ENCODE results near the gene ZBTB32.

Gene ZBTB32

DNA sequence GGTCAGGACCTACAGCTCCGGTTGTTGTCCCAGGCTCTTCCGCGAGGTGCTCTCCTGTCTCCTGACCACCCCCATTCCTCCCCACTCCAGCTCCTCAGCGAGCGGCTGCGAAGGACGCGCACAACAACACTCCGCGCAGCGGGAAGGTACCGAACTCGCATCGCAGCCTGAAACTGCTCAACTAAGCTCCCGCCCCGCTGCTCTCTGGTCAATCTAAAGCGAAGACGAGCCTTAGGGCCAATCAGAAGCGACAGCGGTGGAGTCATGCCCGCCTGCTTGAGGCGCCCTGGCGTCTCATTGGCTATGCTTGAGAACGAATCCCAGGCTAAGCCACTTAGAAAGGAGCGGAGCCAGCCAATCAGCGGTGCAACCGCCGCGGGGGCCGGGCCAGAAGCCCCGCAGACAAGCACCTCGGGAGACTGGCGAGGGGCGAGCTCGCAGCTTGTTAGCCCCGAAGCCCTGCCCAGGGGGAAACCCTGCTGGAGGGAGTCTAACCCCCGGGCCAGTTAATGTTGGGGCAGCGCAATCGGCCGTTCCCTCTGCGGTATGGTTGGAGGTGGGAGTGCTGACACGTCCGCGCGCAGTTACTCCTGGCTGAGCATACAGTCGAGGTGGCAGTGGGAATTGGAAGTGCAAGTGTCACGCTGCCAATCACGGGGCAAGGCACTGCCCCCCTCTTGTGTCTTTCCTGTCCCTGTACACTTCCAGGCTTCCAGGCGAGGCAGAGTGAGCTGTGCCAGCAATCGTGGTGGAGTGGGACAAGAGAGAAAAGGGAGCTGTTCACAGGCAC is 1.9 kb upstream of the ZBTB32 start (continued):
- TF ChIP-seq, protein P1, sequence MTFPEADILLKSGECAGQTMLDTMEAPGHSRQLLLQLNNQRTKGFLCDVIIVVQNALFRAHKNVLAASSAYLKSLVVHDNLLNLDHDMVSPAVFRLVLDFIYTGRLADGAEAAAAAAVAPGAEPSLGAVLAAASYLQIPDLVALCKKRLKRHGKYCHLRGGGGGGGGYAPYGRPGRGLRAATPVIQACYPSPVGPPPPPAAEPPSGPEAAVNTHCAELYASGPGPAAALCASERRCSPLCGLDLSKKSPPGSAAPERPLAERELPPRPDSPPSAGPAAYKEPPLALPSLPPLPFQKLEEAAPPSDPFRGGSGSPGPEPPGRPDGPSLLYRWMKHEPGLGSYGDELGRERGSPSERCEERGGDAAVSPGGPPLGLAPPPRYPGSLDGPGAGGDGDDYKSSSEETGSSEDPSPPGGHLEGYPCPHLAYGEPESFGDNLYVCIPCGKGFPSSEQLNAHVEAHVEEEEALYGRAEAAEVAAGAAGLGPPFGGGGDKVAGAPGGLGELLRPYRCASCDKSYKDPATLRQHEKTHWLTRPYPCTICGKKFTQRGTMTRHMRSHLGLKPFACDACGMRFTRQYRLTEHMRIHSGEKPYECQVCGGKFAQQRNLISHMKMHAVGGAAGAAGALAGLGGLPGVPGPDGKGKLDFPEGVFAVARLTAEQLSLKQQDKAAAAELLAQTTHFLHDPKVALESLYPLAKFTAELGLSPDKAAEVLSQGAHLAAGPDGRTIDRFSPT (tag by site-specific recombination; IDR thresholded peaks at IDR 0.05): peak; percentile 79; the same call in 1 of the 2 replicates
- no peak for TF ChIP-seq ZNF658 (tag by site-specific recombination; IDR thresholded peaks at IDR 0.05)
- TF ChIP-seq ZBTB1 (tag by site-specific recombination; IDR thresholded peaks at IDR 0.05): no peak
- TF ChIP-seq ZNF157 (tag by site-specific recombination; IDR thresholded peaks at IDR 0.05): no peak
- peak; percentile 73 for TF ChIP-seq ZNF24 (tag by site-specific recombination; IDR thresholded peaks at IDR 0.05)
- TF ChIP-seq ZNF132 (tag by site-specific recombination; IDR thresholded peaks at IDR 0.05; ENCODE audit: borderline replicate concordance): no peak
- TF ChIP-seq ZNF660 (tag by site-specific recombination; IDR thresholded peaks at IDR 0.05): no peak
- no peak for TF ChIP-seq ZNF394 (tag by site-specific recombination; IDR thresholded peaks at IDR 0.05; ENCODE audit: borderline replicate concordance)
- TF ChIP-seq ZNF19 (tag by site-specific recombination; IDR thresholded peaks at IDR 0.05; ENCODE audit: low read depth): no peak
- no peak for TF ChIP-seq ZNF48 (tag by site-specific recombination; IDR thresholded peaks at IDR 0.05)
- TF ChIP-seq, protein P2, sequence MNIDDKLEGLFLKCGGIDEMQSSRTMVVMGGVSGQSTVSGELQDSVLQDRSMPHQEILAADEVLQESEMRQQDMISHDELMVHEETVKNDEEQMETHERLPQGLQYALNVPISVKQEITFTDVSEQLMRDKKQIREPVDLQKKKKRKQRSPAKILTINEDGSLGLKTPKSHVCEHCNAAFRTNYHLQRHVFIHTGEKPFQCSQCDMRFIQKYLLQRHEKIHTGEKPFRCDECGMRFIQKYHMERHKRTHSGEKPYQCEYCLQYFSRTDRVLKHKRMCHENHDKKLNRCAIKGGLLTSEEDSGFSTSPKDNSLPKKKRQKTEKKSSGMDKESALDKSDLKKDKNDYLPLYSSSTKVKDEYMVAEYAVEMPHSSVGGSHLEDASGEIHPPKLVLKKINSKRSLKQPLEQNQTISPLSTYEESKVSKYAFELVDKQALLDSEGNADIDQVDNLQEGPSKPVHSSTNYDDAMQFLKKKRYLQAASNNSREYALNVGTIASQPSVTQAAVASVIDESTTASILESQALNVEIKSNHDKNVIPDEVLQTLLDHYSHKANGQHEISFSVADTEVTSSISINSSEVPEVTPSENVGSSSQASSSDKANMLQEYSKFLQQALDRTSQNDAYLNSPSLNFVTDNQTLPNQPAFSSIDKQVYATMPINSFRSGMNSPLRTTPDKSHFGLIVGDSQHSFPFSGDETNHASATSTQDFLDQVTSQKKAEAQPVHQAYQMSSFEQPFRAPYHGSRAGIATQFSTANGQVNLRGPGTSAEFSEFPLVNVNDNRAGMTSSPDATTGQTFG (tag by site-specific recombination; IDR thresholded peaks at IDR 0.05; ENCODE audit: borderline replicate concordance): no peak
- TF ChIP-seq HOXA7 (CRISPR knock-in tag; IDR thresholded peaks at IDR 0.05; ENCODE audit: borderline replicate concordance): no peak
- TF ChIP-seq ZNF10 (tag by site-specific recombination; IDR thresholded peaks at IDR 0.05): no peak; the same call in 1 of the 2 replicates
- TF ChIP-seq, protein P3, sequence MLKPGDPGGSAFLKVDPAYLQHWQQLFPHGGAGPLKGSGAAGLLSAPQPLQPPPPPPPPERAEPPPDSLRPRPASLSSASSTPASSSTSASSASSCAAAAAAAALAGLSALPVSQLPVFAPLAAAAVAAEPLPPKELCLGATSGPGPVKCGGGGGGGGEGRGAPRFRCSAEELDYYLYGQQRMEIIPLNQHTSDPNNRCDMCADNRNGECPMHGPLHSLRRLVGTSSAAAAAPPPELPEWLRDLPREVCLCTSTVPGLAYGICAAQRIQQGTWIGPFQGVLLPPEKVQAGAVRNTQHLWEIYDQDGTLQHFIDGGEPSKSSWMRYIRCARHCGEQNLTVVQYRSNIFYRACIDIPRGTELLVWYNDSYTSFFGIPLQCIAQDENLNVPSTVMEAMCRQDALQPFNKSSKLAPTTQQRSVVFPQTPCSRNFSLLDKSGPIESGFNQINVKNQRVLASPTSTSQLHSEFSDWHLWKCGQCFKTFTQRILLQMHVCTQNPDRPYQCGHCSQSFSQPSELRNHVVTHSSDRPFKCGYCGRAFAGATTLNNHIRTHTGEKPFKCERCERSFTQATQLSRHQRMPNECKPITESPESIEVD (tag by site-specific recombination; IDR thresholded peaks at IDR 0.05): no peak
- no peak for TF ChIP-seq ZNF426 (tag by site-specific recombination; IDR thresholded peaks at IDR 0.05)
- TF ChIP-seq ZSCAN30 (tag by site-specific recombination; IDR thresholded peaks at IDR 0.05): no peak
- TF ChIP-seq, protein P4, sequence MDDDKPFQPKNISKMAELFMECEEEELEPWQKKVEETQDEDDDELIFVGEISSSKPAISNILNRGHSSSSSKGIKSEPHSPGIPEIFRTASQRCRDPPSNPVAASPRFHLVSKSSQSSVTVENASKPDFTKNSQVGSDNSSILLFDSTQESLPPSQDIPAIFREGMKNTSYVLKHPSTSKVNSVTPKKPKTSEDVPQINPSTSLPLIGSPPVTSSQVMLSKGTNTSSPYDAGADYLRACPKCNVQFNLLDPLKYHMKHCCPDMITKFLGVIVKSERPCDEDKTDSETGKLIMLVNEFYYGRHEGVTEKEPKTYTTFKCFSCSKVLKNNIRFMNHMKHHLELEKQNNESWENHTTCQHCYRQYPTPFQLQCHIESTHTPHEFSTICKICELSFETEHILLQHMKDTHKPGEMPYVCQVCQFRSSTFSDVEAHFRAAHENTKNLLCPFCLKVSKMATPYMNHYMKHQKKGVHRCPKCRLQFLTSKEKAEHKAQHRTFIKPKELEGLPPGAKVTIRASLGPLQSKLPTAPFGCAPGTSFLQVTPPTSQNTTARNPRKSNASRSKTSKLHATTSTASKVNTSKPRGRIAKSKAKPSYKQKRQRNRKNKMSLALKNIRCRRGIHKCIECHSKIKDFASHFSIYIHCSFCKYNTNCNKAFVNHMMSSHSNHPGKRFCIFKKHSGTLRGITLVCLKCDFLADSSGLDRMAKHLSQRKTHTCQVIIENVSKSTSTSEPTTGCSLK (tag by site-specific recombination; IDR thresholded peaks at IDR 0.05): no peak
- no peak for TF ChIP-seq ZNF423 (tag by site-specific recombination; IDR thresholded peaks at IDR 0.05)
- TF ChIP-seq, protein P5, sequence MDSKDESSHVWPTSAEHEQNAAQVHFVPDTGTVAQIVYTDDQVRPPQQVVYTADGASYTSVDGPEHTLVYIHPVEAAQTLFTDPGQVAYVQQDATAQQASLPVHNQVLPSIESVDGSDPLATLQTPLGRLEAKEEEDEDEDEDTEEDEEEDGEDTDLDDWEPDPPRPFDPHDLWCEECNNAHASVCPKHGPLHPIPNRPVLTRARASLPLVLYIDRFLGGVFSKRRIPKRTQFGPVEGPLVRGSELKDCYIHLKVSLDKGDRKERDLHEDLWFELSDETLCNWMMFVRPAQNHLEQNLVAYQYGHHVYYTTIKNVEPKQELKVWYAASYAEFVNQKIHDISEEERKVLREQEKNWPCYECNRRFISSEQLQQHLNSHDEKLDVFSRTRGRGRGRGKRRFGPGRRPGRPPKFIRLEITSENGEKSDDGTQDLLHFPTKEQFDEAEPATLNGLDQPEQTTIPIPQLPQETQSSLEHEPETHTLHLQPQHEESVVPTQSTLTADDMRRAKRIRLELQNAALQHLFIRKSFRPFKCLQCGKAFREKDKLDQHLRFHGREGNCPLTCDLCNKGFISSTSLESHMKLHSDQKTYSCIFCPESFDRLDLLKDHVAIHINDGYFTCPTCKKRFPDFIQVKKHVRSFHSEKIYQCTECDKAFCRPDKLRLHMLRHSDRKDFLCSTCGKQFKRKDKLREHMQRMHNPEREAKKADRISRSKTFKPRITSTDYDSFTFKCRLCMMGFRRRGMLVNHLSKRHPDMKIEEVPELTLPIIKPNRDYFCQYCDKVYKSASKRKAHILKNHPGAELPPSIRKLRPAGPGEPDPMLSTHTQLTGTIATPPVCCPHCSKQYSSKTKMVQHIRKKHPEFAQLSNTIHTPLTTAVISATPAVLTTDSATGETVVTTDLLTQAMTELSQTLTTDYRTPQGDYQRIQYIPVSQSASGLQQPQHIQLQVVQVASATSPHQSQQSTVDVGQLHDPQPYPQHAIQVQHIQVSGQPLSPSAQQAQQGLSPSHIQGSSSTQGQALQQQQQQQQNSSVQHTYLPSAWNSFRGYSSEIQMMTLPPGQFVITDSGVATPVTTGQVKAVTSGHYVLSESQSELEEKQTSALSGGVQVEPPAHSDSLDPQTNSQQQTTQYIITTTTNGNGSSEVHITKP (tag by site-specific recombination; IDR thresholded peaks at IDR 0.05): peak; percentile 94
- TF ChIP-seq ZNF354C (tag by site-specific recombination; IDR thresholded peaks at IDR 0.05; ENCODE audit: borderline replicate concordance, low read depth): no peak
- no peak for TF ChIP-seq BCL11B (tag by site-specific recombination; IDR thresholded peaks at IDR 0.05; ENCODE audit: low read depth)
- TF ChIP-seq ZNF121 (tag by site-specific recombination; IDR thresholded peaks at IDR 0.05): no peak
- peak; percentile 70; the same call in 1 of the 2 replicates for TF ChIP-seq ZEB2 (tag by site-specific recombination; IDR thresholded peaks at IDR 0.05)
- TF ChIP-seq ZNF350 (tag by site-specific recombination; IDR thresholded peaks at IDR 0.05): no peak
- no peak for TF ChIP-seq ZNF302 (tag by site-specific recombination; IDR thresholded peaks at IDR 0.05; ENCODE audit: low read depth)
- TF ChIP-seq ZNF544 (tag by site-specific recombination; IDR thresholded peaks at IDR 0.05): no peak
- peak; percentile 93 for TF ChIP-seq ZNF600 (tag by site-specific recombination; IDR thresholded peaks at IDR 0.05)
- no peak for TF ChIP-seq ZNF146 (tag by site-specific recombination; IDR thresholded peaks at IDR 0.05)

Data from HEK293 (cell line).